H9 (cell line): ENCODE measurements around the gene PDZD4. TPM values are rescaled to one million over a fixed set of nuclear protein-coding genes. Genes with fewer than 3 reads are reported as not detected.
A peak's percentile ranks its signal among the peaks of the same experiment; 100 is the strongest.

Experiments used
- DNase-seq: peaks from one replicate; pipeline ENCODE4 v3.0.0-alpha.2; 2017
- H2AFZ ChIP-seq: one replicate; pipeline ENCODE4 v1.6.1; 2013; ENCODE audit warnings: mild to moderate bottlenecking, low read length, control low read depth, moderate library complexity
- H2AK5ac ChIP-seq: 2 replicates; pipeline ENCODE4 v1.6.1; 2013; ENCODE audit warnings: low read length, control low read depth, mixed read lengths; ENCODE audit not compliant: insufficient read length
- H2BK120ac ChIP-seq: one replicate; pipeline ENCODE4 v1.6.1; 2013; ENCODE audit warnings: low read depth, mild to moderate bottlenecking, low read length, control low read depth, inconsistent platforms; ENCODE audit not compliant: poor library complexity, severe bottlenecking
- H2BK12ac ChIP-seq: 2 replicates; pipeline ENCODE4 v1.6.1; 2013; ENCODE audit warnings: low read length, control low read depth, mixed read lengths, low read depth; ENCODE audit not compliant: insufficient read length
- H2BK15ac ChIP-seq: 2 replicates; pipeline ENCODE4 v1.6.1; 2013; ENCODE audit warnings: low read depth, low read length, control low read depth
- H2BK20ac ChIP-seq: one replicate; pipeline ENCODE4 v1.6.1; 2013; ENCODE audit warnings: low read depth, mild to moderate bottlenecking, low read length, control low read depth, inconsistent platforms; ENCODE audit not compliant: poor library complexity, severe bottlenecking
- H2BK5ac ChIP-seq: 2 replicates; pipeline ENCODE4 v1.6.1; 2013; ENCODE audit warnings: low read length, control low read depth, mixed read lengths; ENCODE audit not compliant: insufficient read length
- H3K14ac ChIP-seq: 2 replicates; pipeline ENCODE4 v1.6.1; 2013; ENCODE audit warnings: low read length, control low read depth; ENCODE audit not compliant: insufficient read depth
- H3K18ac ChIP-seq: 2 replicates; pipeline ENCODE4 v1.6.1; 2013; ENCODE audit warnings: low read depth, mild to moderate bottlenecking, mixed read lengths, low read length, control low read depth; ENCODE audit not compliant: insufficient read length
- H3K23ac ChIP-seq: 2 replicates; pipeline ENCODE4 v1.6.1; 2013; ENCODE audit warnings: low read length, control low read depth, mixed read lengths, low read depth; ENCODE audit not compliant: insufficient read length
- H3K23me2 ChIP-seq: 2 replicates; pipeline ENCODE4 v1.6.1; 2013; ENCODE audit warnings: low read depth, mild to moderate bottlenecking, mixed read lengths, low read length, control low read depth; ENCODE audit not compliant: insufficient read length, poor library complexity, severe bottlenecking
- H3K27ac ChIP-seq: 2 replicates; pipeline ENCODE4 v1.5.1; 2013; ENCODE audit warnings: low read length, control low read depth, mixed read lengths, low read depth; ENCODE audit not compliant: insufficient read length
- H3K27me3 ChIP-seq: 2 replicates; pipeline ENCODE4 v1.6.1; 2013; ENCODE audit warnings: low read length, control low read depth, inconsistent platforms; ENCODE audit not compliant: insufficient read depth
- H3K4ac ChIP-seq: 2 replicates; pipeline ENCODE4 v1.6.1; 2013; ENCODE audit warnings: low read depth, mild to moderate bottlenecking, control low read depth, inconsistent platforms, low read length, moderate library complexity
- H3K4me1 ChIP-seq: 2 replicates; pipeline ENCODE4 v1.6.1; 2013; ENCODE audit warnings: low read length, control low read depth, inconsistent platforms; ENCODE audit not compliant: insufficient read depth
- H3K4me2 ChIP-seq: 2 replicates; pipeline ENCODE4 v1.6.1; 2013; ENCODE audit warnings: low read length, control low read depth, mixed read lengths; ENCODE audit not compliant: insufficient read length, insufficient read depth
- H3K56ac ChIP-seq: 2 replicates; pipeline ENCODE4 v1.6.1; 2013; ENCODE audit warnings: low read depth, mild to moderate bottlenecking, mixed read lengths, low read length, control low read depth; ENCODE audit not compliant: insufficient read length
- H3K79me1 ChIP-seq: 2 replicates; pipeline ENCODE4 v1.6.1; 2013; ENCODE audit warnings: low read depth, mild to moderate bottlenecking, moderate library complexity, low read length, control low read depth, inconsistent platforms; ENCODE audit not compliant: insufficient read depth, poor library complexity, severe bottlenecking
- H3K79me2 ChIP-seq: 2 replicates; pipeline ENCODE4 v1.6.1; 2013; ENCODE audit warnings: low read length, control low read depth, inconsistent platforms; ENCODE audit not compliant: insufficient read depth
- H3K9ac ChIP-seq: 2 replicates; pipeline ENCODE4 v1.6.1; 2013; ENCODE audit warnings: low read length, control low read depth, mixed read lengths; ENCODE audit not compliant: insufficient read length; ENCODE audit errors: extremely low read depth
- H3K9me3 ChIP-seq: one replicate; pipeline ENCODE4 v1.6.1; 2013; ENCODE audit warnings: low read depth, low read length, inconsistent platforms; ENCODE audit not compliant: control insufficient read depth
- H3T11ph ChIP-seq: one replicate; pipeline ENCODE4 v1.6.1; 2013; ENCODE audit warnings: mild to moderate bottlenecking, low read length, control low read depth, inconsistent platforms
- H4K20me1 ChIP-seq: one replicate; pipeline ENCODE4 v1.6.1; 2013; ENCODE audit not compliant: control insufficient read depth, insufficient read length, insufficient read depth
- H4K5ac ChIP-seq: 2 replicates; pipeline ENCODE4 v1.6.1; 2013; ENCODE audit warnings: low read depth, mild to moderate bottlenecking, mixed read lengths, low read length, control low read depth; ENCODE audit not compliant: insufficient read length
- H4K8ac ChIP-seq: replicated peaks from 2 replicates; pipeline ENCODE4 v1.6.1; 2013; ENCODE audit warnings: low read length, control low read depth, mixed read lengths, low read depth; ENCODE audit not compliant: insufficient read length
- H4K91ac ChIP-seq: 2 replicates; pipeline ENCODE4 v1.6.1; 2013; ENCODE audit warnings: low read depth, mild to moderate bottlenecking, moderate library complexity, mixed read lengths, low read length, control low read depth; ENCODE audit not compliant: insufficient read length
- H3K27ac Mint-ChIP-seq, 3 experiments: 2 replicates in 2 of 3; 3 replicates in 1 of 3; pipeline ENCODE4 v1.8.0; 2020 to 2021; ENCODE audit warnings: mixed read lengths in 3 of 3, mild to moderate bottlenecking in 1 of 3, moderate library complexity in 1 of 3
- H3K27me3 Mint-ChIP-seq: 2 replicates; pipeline ENCODE4 v1.8.0; 2021; ENCODE audit warnings: low read depth, mild to moderate bottlenecking, moderate library complexity, mixed read lengths
- H3K36me3 Mint-ChIP-seq, 3 experiments: 2 replicates in 2 of 3; 3 replicates in 1 of 3; pipeline ENCODE4 v1.8.0; 2020 to 2021; ENCODE audit warnings: low read depth in 3 of 3, mixed read lengths in 3 of 3; ENCODE audit not compliant: insufficient read depth in 1 of 3
- H3K4me1 Mint-ChIP-seq, 2 experiments: 2 replicates each; pipeline ENCODE4 v1.8.0; 2020; ENCODE audit warnings: mixed read lengths in 2 of 2
- H3K4me3 Mint-ChIP-seq, 2 experiments: 2 replicates in 1 of 2; 3 replicates in 1 of 2; pipeline ENCODE4 v1.8.0; 2020 to 2021; ENCODE audit warnings: mild to moderate bottlenecking in 2 of 2, mixed read lengths in 2 of 2, moderate library complexity in 1 of 2
- H3K9me3 Mint-ChIP-seq, 2 experiments: 2 replicates in 1 of 2; 3 replicates in 1 of 2; pipeline ENCODE4 v1.8.0; 2020; ENCODE audit warnings: mild to moderate bottlenecking in 2 of 2, mixed read lengths in 2 of 2, moderate library complexity in 1 of 2
- CTCF ChIP-seq: fragments of 200-600 bp; sonication (generic); conservative IDR thresholded peaks from 3 replicates; pipeline ENCODE4 v1.8.0; 2021; ENCODE audit warnings: antibody characterized with exemption, mild to moderate bottlenecking
- WGBS: extraction: QIAGEN DNeasy Blood & Tissue Kit; methylation state at CpG from one replicate; pipeline ENCODE4 v1.1.7; 2013; ENCODE audit warnings: missing lambda C conversion rate, low lambda C conversion rate, mixed read lengths; ENCODE audit not compliant: insufficient read length; ENCODE audit errors: extremely low coverage; 5-methylcytosine and 5-hydroxymethylcytosine counted together
- total RNA-seq: library from RNA; stranded (reverse); gene quantifications from 2 replicates; pipeline ENCODE4 v1.2.1, GENCODE V29; 2021

Gene PDZD4
- total RNA-seq, 1 experiment from 2014 or later, result 110 TPM

GRCh38 chrX:153816831-153817690, 13.3 kb downstream of the PDZD4 start:
- Histone ChIP-seq H2BK15ac (no peak overlapping the region), H2AK5ac (no peak overlapping the region), H4K8ac (no peak overlapping the region), H3K79me2 (peaks cover 37% of the 10 kb centered on the region; the same call in 1 of the 2 replicates), H3K4me1 (no peaks in the 10 kb centered on the region; the same call in 1 of the 2 replicates), H3K79me1 (no peaks in the 10 kb centered on the region), H3K4me2 (no peak overlapping the region), H2BK120ac (no peak overlapping the region), H3K18ac (no peak overlapping the region), H3K4ac (no peak overlapping the region), H3K9ac (no peak overlapping the region), H3T11ph (no peak overlapping the region), H3K27ac (no peak overlapping the region), H3K56ac (no peak overlapping the region), H4K5ac (no peak overlapping the region), H2AFZ (no peak overlapping the region), H4K20me1 (no peaks in the 10 kb centered on the region), H3K27me3 (no peaks in the 10 kb centered on the region), H3K14ac (no peak overlapping the region), H2BK12ac (no peak overlapping the region), H3K23me2 (no peaks in the 10 kb centered on the region), H2BK20ac (no peak overlapping the region), H3K9me3 (peaks cover 11% of the 10 kb centered on the region), H4K91ac (no peak overlapping the region), H2BK5ac (no peak overlapping the region), H3K23ac (no peak overlapping the region)
- Mint-ChIP-seq H3K27me3 (no peaks in the 10 kb centered on the region; the same call in 1 of the 2 replicates), H3K36me3 (peaks cover 0 to 27% (median 18%) of the 10 kb centered on the region in 3 experiments; a peak in 6 of 7 replicates), H3K4me1 (peaks cover 41 to 45% of the 10 kb centered on the region in 2 experiments), H3K4me3 (no peak overlapping the region), H3K27ac (peak overlapping the region in 1 of 3 experiments; percentile 17; a peak in 2 of 7 replicates), H3K9me3 (peaks cover 68 to 73% of the 10 kb centered on the region in 2 experiments)
- no peak for TF ChIP-seq CTCF
- no CpG with 5 or more reads among the region's 25 CpGs for WGBS
- no peak for DNase-seq
